ENCODE data around the gene LAIR1.
"Not testable (repeated sequence)": the region's sequence is repeated elsewhere in the genome, so short reads cannot be mapped to it uniquely, and the experiment has no call there.

LAIR1 gene

DNA sequence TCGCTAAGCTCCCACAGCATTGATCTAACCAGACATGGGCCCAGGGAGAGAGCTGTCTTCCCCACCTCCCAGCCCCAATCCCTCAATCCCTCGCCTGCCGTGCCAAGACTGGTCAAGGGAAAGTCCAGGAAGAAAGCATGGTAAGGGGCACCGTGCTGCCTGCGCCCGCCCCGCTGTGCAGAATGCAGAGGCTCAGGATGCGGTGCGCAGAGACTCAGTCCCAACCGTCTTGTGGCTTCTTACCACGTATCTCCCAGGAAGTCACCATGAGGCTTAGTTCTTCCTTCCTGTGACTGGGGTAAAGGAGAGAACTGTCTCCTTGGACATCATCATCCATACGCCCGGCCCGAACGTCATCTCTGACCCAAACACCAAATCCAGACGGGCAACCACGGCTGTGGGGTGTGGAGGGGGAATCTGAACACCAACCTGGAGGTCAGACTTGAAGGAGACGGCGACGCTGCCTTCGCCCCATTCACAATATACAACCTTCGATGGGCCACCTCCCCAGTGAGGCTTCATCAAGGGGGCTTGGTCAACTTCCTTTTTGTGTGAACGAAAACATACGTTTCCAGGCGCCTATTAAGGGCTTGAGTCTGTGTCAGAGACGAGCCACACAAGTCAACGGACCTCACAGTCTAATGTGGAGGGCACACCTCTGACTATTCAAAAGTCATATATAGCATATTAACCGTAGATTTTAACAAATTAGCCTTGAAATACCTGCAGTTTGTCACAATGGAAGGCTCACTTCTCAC, 10.6 kb upstream of the LAIR1 start:
- DNase-seq = peak in 1 of 2 donors; percentile 39

DNA sequence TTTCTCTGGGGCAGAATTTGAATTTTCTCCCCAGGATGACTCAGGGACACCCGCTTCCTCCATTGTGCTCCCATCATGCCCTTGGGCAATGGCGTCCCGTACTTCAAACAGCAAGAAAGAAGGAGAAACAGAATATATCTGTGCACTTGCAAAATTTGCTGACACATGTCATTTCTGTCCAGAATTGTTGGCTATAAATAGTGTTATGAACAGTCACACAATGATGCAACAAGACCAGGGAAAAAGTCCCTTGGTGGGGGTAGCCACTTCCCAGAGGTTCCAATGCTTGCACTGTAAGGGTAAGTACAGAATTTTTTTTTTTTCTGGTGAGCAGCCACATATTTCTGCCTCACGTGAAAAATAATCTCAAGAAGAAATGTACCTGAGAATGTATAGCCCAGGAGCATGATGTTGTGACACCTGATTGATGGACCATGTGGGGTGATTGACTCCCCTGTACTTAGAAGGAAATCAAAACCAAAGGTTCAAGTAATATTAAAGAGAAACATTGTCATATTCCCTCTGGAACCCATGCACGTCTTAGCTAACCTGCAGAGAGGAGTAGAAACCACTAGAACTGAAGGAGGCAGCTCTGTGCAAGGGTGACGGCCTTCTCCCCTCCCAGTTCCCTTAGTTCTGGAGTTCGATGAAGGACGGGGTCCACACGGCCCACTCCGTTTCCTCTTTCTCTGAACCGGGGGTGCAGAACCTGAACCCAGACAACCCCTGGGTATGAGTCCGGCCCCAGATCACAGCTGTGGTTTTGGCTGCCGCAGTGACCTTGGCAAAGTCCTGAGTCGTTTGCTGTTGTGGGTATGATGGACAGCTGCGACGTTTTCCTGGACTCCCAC, 9.3 kb upstream of the LAIR1 start:
- peak; percentile 94 to 98 for DNase-seq

DNA sequence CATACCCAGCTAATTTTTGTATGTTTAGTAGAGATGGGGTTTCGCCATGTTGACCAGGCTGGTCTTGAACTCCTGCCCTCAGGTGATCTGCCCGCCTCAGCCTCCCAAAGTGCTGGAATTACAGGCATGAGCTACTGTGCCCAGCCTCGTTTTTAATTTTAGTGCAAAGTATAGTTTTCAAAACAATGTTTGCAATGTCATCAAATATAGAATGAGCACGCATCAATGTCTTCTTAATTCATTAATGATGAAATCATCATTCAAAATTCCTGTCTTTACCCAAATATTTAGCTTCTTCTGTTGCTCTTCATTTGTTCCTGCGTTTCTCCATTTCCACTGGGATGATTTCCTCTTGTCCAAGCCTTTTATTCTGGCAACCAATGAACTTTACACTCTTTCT, 6.7 kb upstream of the LAIR1 start:
- not testable (repeated sequence) for DNase-seq

DNA sequence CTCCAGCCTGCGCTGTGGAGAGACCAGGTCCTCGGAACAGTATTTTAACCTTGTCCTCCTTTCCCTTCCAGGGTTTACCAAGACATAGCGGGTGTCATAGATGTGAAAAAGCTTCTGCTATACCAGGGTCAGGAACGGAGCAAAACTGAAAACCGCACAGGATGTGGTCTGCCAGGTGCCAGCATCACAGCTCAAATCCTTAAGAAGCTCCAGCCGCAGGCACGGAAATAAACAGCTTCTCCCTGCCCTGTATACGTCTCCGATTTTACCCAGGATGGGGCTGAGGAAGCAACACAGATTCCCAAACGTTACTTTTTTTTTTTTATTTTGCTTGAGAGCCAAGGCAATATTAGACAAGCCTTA, 5.7 kb upstream of the LAIR1 start:
- not testable (repeated sequence) for DNase-seq

DNA sequence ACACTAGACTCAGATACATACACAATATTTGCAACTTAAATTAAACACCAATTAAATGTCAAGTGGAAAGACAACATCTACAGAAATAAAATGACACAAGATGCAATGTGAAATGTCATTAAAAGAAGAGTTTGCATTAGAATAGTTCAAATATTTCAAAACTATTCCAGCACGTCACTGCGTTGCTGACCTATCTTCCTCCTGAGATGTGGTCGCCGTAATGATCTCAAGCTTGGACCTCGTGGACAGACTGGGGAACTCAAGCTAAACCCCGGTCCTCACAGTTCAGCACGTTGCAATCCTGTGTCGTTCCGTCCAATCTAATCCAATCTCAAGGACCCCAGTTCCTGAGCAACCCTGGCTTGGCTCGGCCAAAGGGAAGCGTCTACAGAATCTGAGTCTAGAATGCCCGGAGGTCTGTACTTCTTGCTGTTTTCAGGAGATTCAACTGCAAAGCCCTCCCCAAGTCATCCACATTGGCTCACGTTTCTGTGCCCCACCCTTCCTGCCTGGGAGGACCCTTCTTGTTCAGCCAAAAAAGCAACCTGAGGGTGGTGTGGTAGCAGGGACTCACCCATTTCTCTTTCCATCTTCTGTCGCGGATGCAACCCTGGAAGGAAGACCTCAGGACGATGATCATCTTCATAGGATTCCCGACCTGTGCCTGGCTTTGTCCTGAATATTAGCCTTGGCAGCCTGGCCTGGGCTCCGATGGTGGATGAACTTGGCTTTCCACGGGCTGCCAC, 5.1 kb upstream of the LAIR1 start:
- peak; percentile 50 to 64 for DNase-seq

DNA sequence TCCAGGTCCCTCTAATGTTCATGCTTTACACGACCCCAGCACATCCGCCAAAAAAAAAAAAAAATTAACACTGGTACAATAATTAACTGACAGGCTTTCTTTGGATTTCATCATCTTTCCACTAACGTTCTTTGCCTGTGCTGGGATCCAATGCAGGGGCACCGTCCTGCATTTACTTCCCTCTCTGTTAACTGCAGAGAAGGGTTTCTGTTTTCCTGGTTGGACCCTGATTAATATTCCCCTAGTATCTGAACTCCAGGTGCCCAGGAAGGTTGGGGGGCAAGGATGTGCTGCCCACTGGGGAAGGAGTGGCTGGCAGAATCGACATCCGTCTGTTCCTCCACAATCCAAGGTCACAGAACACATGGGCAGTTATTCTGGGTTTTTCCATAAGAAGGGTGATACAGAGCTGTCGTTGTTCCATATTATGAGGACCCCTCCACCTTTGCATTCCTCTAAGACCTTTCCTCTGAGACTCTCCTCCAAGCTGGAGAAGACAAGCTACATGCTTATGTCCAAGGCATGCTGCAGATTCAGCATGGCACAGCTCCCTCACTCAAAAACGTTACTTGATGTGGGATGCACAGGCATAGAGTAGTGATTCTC, 4.5 kb upstream of the LAIR1 start:
- no peak for DNase-seq

DNA sequence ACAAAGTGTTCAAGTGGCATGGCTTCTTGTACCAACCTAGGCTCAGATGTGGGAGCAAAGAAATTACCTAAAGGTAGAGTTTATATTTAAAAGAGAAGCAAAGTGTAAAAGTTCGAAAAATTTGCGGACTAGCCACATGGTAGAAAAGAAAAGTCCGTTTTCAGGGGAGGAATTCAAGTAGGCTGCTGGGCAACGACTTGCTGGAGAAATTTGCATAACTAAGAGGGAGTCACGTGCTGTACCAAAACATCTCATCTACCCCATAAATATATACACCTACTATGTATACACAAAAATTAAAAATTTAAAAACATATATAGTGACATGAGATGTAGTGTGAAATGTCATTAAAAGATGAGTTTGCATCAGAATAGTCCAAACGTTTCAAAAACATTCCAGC, 2.1 kb upstream of the LAIR1 start:
- no peak for DNase-seq

DNA sequence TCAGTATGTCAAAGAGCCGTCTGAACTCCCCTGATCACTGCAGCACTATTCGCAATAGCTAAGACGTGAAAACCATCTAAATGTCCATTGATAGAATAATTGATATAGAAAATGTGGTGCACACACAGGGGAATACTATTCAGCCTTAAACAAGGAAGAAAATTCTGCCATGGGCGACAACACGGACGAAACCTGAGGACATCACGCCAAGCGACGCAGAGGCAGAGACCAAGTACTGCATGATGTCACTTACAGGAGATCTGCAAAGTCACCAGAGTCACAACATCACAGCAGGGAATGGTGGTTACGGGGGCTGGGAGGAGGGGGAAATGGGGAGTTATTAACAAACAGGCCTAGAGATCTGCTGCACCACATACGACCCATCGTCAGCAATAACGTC, 1.1 kb upstream of the LAIR1 start:
- DNase-seq = not testable (repeated sequence)

DNA sequence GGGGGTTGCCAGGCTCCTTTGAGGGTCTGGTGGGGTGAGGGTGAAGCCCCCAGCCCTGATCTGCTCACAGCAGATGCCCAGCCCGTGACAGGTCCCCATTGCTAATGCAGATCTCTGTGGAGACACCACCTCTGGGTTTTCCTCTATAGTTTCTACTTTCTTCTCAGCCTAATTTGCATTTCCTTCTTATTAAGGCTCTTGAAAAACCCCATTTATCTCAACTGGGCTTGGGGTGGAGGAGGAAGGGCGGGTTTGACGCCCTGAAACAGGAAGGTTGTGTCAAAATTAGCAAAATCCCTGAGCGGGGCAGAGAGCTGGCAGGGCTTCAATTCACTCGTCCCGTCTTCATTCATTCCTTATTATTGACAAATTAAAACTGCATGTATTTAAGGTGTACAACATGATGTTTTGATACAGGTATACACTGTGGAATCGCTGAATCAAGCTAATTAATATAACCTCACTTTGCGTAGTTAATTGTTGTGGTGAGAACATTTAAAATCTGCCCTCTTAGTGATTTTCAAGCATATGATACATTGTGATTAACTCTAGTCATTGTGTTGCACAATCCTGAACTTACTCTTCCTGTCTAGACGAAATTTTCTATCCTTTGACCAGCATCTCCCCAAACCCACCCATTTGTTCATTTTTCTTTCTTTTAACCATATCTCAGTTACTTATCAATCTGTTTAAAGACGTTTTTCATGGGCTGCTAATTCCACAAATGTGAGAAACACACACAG, 2.9 kb downstream of the LAIR1 start:
- peak; percentile 63 to 65 for DNase-seq

DNA sequence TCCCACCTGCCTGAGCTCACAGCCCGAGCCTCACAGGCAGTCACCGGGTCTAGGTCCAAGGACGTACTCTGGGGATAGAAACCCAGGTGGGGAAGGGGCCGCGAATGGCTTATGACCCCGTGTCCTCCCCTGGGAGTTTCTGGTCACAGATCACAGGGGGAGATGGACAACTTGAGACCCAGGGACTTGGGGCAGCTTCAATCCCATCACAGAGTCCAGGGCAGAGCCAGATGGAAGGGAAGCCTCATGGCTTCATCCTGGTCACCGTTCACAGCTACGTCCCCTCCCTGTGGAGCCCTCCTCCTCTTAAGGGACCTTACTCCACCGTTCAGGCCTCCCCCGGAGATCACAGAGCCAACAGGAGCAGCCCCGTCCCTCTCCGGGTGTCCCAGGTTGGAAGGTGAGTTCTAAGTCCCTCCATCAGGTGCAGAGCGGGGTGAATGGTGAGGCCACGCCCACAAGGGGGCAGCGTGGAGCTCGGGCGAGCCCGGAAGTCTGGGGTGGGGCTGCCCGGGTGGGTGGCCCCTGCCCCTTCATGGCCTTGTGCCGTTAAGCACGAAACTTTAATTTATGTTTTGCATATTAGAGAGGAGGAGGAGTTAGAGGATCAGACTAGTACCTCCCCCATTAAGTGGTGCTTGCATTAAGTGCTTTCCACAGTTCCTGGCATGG, 5.4 kb downstream of the LAIR1 start:
- DNase-seq = not testable (repeated sequence)

DNA sequence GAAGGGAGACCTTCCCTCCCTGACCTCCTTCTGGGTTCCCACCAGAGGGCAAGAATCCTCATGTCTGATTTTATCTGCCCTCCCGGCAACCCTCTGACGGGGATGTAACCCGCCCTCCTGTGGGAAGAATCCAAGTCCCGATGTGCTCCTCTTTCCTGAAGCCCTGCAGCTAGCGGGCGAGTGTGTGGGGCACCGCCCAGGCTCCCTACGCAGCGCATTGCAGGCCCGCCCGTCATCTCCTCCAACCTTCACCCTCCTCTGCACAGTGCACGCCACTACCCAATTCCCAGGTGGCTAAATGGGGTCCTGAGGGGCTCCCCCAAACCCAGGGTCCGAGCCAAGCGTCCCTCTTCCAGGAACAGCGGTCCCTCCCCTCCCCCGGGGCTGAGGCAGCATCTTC, 7.3 kb downstream of the LAIR1 start:
- DNase-seq = no peak

DNA sequence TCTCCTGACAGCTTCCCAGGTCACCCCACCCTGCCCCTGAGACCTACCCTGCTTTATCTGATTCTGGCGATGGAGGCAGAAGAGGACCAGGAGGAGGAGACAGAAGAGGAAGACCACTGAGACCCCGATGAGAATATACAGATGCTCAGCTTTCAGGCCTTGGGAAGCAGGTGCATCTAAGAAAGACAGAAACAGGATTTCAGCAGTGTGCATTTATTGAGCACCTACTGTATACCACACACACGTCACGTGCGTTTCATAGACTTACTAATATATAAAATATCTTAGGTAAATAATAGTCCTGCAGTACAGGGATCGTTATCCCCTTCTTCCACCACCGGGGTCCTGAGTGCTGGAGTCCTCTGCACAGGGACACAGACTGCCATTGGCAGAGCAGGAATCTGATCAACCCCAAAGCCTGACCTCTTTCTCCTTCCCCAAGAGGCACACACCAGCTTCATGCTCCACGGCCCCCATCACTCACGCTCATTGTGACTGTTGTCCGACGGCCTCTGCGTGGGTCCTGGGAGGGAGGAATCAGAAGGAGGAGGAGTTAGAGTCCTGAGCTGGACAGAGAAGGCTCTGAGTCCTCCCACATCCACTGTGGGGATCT, 8.2 kb downstream of the LAIR1 start:
- DNase-seq = no peak

DNA sequence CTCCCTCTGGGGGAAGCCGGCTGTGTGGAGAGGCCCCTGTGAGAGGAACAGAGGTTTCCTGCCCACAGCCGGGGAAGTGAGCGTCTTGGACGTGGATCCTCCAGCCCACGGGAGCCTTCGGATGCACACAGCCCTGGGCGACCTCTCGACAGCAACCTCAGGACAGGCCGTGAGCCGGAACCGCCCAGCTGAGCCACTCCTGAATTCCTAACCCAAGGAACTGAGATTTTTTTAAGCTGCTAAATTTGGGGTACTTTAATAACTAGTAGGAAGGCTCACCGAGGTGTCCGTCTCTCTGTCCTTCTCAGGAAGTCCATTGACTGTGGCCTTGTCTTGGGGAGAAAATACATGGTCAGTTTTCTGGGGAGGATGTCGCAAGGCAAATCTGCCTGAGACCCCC, 9.1 kb downstream of the LAIR1 start:
- no peak for DNase-seq

DNA sequence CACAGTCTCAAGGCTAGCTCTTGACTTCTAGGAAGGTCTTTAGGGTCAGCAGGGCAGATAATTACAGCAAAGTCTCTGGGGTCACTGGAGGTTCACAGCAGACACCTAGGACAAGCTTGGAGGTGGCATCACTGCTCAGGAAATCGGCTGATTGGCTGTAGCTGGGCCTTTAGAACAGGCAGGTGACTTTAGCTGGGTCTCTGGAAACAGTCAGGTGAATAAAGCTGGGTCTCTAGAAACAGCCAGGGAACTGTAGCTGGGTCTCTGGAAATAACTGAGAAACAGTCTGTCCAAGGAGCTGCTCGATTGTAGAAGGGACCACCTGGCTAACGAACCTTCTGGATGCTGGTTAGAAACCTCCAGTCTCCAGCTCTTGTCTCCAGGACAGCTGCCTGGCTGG, 10.0 kb downstream of the LAIR1 start:
- no peak for DNase-seq

DNA sequence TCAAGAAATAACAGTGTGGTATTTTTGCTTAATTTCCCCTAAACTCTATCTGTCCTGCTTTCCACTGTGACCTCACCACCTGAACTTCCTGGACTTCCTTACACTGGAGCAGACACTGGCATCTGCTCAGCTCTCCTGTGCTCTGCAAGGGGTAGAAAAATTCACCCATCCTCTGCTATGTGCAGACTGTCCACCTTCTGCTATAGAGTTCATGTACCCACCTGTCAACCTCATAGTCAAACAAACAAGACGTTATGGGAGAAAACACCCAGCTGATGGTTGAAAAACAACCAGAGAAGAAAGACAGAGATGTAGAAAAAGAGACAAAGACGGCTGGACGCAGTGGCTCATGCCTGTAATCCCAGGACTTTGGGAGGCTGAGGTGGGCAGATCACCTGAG, 12.2 kb downstream of the LAIR1 start:
- DNase-seq = peak in 1 of 2 donors; percentile 25

DNA sequence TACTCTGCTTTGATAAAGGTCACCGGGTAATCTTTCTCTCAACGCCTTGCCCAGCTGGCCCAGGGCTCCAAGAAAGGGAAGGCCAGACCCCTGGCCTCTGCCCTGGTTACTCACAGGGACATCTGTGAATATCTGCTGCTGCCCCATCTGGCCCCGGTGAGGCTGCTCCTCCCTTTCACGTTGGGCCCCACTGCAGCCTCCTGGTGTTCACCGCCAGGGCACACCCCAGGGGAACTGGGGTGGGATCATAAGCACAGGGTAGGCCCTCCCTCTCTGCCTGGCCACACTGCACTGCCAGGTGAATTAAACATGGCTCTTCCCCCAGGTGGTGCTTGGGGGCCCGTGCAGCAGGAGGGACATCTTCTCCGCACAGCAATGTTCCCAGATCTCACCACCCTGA, 12.7 kb downstream of the LAIR1 start:
- no peak for DNase-seq

DNA sequence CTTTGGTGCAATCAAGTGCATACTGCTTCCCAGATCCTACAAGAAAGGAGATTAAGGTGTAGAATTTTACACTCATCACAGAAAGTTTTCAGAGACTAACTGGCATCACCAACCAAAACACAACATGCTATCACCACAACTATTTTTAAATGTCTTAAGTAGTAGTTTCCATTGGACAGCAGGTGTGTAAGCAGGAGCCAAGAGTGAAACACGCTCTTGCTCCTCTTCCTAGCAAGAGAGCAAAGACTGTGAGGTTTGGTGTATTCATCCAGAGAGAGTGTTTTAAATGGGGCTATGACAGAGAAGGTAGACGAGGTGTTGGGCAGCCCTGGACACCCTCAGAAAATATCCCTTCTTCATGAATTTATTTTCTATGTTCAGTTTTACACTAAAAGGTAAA, 13.3 kb downstream of the LAIR1 start:
- no peak for DNase-seq

DNA sequence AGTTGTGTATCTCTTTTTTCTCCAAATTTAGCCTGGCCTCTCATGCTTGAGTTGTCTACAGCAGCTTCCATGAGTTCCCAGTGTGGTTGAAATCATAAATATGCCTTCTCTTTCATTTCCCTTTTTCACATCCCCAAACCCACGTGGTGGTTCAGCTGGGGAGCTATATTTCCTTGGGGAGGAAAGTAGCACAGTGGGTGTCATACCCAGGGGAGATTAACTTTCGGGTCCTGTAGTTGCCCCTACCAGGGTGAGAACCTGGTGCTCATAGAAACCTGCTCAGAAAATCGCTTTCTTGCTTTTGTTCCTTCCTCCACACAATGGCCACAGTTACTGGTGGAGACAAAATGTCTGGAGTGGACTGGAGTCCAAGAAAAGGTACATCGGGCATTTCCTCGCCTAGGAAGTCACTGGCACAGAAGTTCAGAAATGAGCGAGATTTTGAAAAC, 18.8 kb downstream of the LAIR1 start:
- DNase-seq = peak; percentile 80 to 81

DNA sequence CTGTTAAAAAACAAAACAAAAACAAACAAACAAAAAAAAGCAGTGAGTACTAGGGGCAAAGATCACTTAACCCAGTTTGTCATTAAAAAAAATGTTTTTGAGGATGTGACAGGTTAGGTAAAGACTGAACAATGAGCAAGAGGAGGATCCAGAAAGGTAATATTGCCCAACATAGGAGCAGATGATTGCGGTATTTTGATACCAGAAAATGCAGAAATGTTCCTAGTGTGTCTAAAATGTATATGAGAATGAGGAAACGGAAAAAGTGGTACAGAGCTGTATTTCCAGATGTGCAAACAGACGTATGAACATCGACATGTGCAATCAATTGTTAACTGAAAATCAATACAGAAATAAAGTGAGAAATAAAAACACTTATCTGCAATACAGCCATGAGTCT, 20.9 kb downstream of the LAIR1 start:
- no peak for DNase-seq

DNA sequence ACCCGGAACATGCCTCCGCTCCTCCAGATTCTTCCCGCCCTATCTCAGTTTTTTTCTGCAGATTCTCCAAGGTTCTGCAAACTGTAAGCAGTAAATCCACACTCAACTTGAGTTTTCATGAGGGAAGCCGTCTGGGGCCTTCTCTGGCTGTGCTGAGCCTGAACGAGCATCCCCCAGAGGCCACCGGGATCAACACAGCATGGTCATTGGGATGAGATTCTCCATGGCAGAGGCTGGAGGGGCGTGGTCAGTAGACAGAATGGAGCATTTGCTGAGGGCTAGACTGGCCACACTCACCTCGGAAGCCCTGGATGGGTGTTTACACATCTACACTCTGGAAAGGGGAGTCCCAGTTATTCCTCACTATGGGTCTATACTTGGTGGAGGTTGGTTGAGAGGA, 23.4 kb downstream of the LAIR1 start:
- DNase-seq = no peak

DNA sequence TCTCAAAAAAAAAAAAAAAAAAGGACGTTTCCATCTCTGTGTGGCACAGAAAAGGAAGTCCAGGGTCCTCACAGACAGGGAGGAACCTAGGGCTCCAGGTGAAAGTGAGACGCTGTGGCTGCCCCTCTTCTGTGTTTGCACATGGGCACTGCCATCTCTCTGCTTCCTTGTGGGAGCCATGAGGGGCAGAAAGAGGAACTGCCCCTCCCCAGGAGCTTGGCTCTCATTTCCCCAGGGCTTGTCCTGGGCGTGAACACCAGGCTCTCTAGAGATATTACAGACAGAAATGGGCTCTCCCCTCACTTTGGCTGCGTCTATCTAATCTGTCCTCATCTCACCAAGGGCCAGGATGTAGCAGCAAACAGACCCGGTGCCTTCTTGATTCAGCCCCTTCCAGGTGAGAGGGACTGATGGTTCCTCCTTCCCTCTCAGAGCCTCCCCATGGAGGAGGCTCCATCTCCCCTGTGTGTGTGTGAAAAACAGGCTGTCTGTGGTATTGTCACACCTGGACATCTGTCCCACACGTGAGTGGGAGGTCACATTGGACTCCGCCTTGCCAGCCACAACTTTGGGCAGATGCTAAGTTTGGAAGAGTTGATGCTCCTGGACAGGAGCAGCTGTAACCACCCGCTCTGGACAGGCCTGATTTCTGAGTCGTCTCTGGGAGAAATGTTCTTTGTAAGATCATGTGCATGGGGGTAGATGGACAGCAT, 24.9 kb downstream of the LAIR1 start:
- no peak for DNase-seq

Measured in inflammatory macrophage treated with lipopolysaccharide for 1 hour (primary cell).